HG03439 (cell line): ENCODE results near the gene NRXN3.

Source experiments
- ATAC-seq: cut with Tn5 transposase; IDR thresholded peaks from one replicate; pipeline ENCODE4 v1.9.1; 2021; ENCODE audit warnings: mild to moderate bottlenecking, moderate library complexity; ENCODE audit not compliant: unreplicated experiment

The NRXN3 gene

GRCh38 chr14:79630288-79630960 is 1460.3 kb downstream of the NRXN3 start:
- no peak for ATAC-seq

GRCh38 chr14:79631276-79631675 is 1461.1 kb downstream of the NRXN3 start:
- ATAC-seq: no peak

- no peak for ATAC-seq
Measured at GRCh38 chr14:79638672-79639266, 1468.6 kb downstream of the NRXN3 start.

GRCh38 chr14:79639613-79640012 is 1469.4 kb downstream of the NRXN3 start:
- no peak for ATAC-seq

GRCh38 chr14:79641371-79641770 is 1471.2 kb downstream of the NRXN3 start:
- ATAC-seq: no peak

- no peak for ATAC-seq
Measured at GRCh38 chr14:79643132-79643531, 1473.0 kb downstream of the NRXN3 start.

- no peak for ATAC-seq
Measured at GRCh38 chr14:79645753-79646362, 1475.7 kb downstream of the NRXN3 start.

GRCh38 chr14:79649856-79650255 is 1479.7 kb downstream of the NRXN3 start:
- no peak for ATAC-seq

GRCh38 chr14:79652513-79653307 is 1482.5 kb downstream of the NRXN3 start:
- ATAC-seq: no peak

- ATAC-seq: no peak
Measured at GRCh38 chr14:79656056-79656455, 1485.9 kb downstream of the NRXN3 start.

- ATAC-seq: no peak
Measured at GRCh38 chr14:79656496-79656895, 1486.3 kb downstream of the NRXN3 start.

- ATAC-seq: no peak
Measured at GRCh38 chr14:79658221-79658620, 1488.0 kb downstream of the NRXN3 start.

- ATAC-seq: no peak
Measured at GRCh38 chr14:79658769-79659168, 1488.6 kb downstream of the NRXN3 start.

- ATAC-seq: no peak
Measured at GRCh38 chr14:79660053-79660939, 1490.1 kb downstream of the NRXN3 start.

- ATAC-seq: no peak
Measured at GRCh38 chr14:79661752-79662151, 1491.6 kb downstream of the NRXN3 start.

- no peak for ATAC-seq
Measured at GRCh38 chr14:79663453-79663852, 1493.3 kb downstream of the NRXN3 start.

GRCh38 chr14:79665556-79665955 is 1495.4 kb downstream of the NRXN3 start:
- ATAC-seq: no peak

GRCh38 chr14:79668951-79669350 is 1498.8 kb downstream of the NRXN3 start:
- ATAC-seq: no peak

GRCh38 chr14:79670811-79671210 is 1500.6 kb downstream of the NRXN3 start:
- no peak for ATAC-seq

GRCh38 chr14:79680087-79680486 is 1509.9 kb downstream of the NRXN3 start:
- ATAC-seq: no peak

- no peak for ATAC-seq
Measured at GRCh38 chr14:79686196-79686595, 1516.0 kb downstream of the NRXN3 start.
